Pancreas (tissue), 10 donors: ENCODE data around the gene CDC34. TPM values are rescaled to one million over a fixed set of nuclear protein-coding genes. Genes with fewer than 3 reads are reported as not detected.

Experiments
- ATAC-seq, 4 donors: fragments of 200-7000 bp; cut with Tn5 transposase; one replicate each; pipeline versions ENCODE4 v1.8.0 to v1.9.1; 2020; ENCODE audit warnings: mild to moderate bottlenecking in 4 of 4, moderate library complexity in 4 of 4
- DNase-seq, 6 donors: peaks; one replicate each; pipeline ENCODE4 v3.0.0-alpha.2; 2020
- FAIRE-seq: peaks from 2 replicates; lab custom pipeline; 2012; peaks lifted over from hg19 to GRCh38; lab: Jason Lieb, UNC
- H3K27ac ChIP-seq, 4 donors: fragments of 200-600 bp; sonication (generic); 1 replicate in 3 of 4; 2 replicates in 1 of 4; pipeline versions ENCODE4 v1.5.0 to v1.8.0; 2020
- H3K27me3 ChIP-seq, 4 donors: fragments of 200-600 bp; one replicate each; pipeline ENCODE4 v1.8.0; 2021
- H3K36me3 ChIP-seq, 3 donors: fragments of 200-600 bp; sonication (generic) in 1 of 3; one replicate each; pipeline versions ENCODE4 v1.5.0 to v1.8.0; 2020 to 2021
- H3K4me1 ChIP-seq, 3 donors: fragments of 200-600 bp; one replicate each; pipeline ENCODE4 v1.8.0; 2021
- H3K4me3 ChIP-seq, 4 donors: fragments of 200-600 bp; sonication (generic) in 2 of 4; one replicate each; pipeline versions ENCODE4 v1.5.0 to v1.8.0; 2020 to 2021
- H3K9me3 ChIP-seq, 4 donors: fragments of 200-600 bp; one replicate each; pipeline ENCODE4 v1.8.0; 2021
- CTCF ChIP-seq, 4 donors: fragments of 200-600 bp; sonication (generic) in 3 of 4; IDR thresholded peaks; one replicate each; pipeline versions ENCODE4 v1.5.0 to v1.8.0; 2021; ENCODE audit warnings: antibody characterized with exemption in 4 of 4
- WGBS, 2 donors: extraction: QIAGEN DNeasy Blood & Tissue Kit; methylation state at CpG; one replicate each; pipeline ENCODE4 v1.1.7; 2013; 5-methylcytosine and 5-hydroxymethylcytosine counted together
- intact Hi-C, 3 donors: fragments of 100-400 bp; cut with DNase I; formaldehyde crosslinking; loops; one replicate each; pipeline versions ENCODE4 v1.11.1 to v1.14.2; 2022
- polyA plus RNA-seq, 2 donors: library from polyadenylated mRNA; stranded (reverse); fragments of 200-250 nt; gene quantifications; one replicate each; pipeline ENCODE4 v1.2.3, GENCODE V29; 2013
- total RNA-seq, 6 donors: library from RNA; stranded (reverse); fragmentation: NEBNext Ultra II Directional in 4 of 6; extraction: Animal tissue kit (Norgen Biotek cat#: 25700) in 4 of 6; gene quantifications; one replicate each; pipeline versions ENCODE4 v1.2.1 to v1.2.4, GENCODE V29; 2021 to 2023
- donor health status: healthy with polysubstance abuse.
- donor health status: DM: no; HTN: no; CAD: no; lungs with moderate emphysema.
- donor health status: DM: no; HTN: no; CAD: no.
- donor health status: control.
- donor health status: control.
- donor health status: Bipolar disorder and iron deficiency.
- donor health status: DM: yes; HTN: yes; CAD: no.
- donor health status: DM: no; HTN: no; CAD: no.
- donor health status: DM: no; HTN: no; CAD: no.
- donor health status: DM: yes; HTN: yes; CAD: no.

The CDC34 gene
- total and polyA plus RNA-seq, 8 donors = 26.2 to 107 (median 45.6) TPM

GRCh38 chr19:538641-539428, 7.3 kb downstream of the CDC34 start:
- Histone ChIP-seq H3K36me3 (peaks cover 0 to 41% (median 13%) of the 10 kb centered on the region in 3 donors), H3K27ac (no peak overlapping the region), H3K4me1 (peaks cover 2 to 12% (median 8%) of the 10 kb centered on the region in 3 donors), H3K4me3 (no peak overlapping the region), H3K9me3 (no peaks in the 10 kb centered on the region), H3K27me3 (no peaks in the 10 kb centered on the region)
- DNase-seq (peak in 2 of 6 donors; percentile 35 to 70), FAIRE-seq (no peak), ATAC-seq (no peak)
- WGBS, 2 donors = 88 to 92% methylated on average over 35 to 40 of the region's 40 CpGs
- no peak for TF ChIP-seq CTCF (IDR thresholded peaks at IDR 0.05)
- intact Hi-C loops = no loop called here

- no peak for ATAC-seq
- H3K4me1 ChIP-seq = peaks cover 0 to 9% (median 8%) of the 10 kb centered on the region in 3 donors
- H3K27ac ChIP-seq = no peak overlapping the region
- 92 to 93% methylated on average over 29 to 30 of the region's 30 CpGs for WGBS, 2 donors
- H3K4me3 ChIP-seq = no peak overlapping the region
- DNase-seq = peak in 2 of 6 donors; percentile 19 to 78
- no peaks in the 10 kb centered on the region for H3K9me3 ChIP-seq
- H3K36me3 ChIP-seq = peaks cover 0 to 41% (median 13%) of the 10 kb centered on the region in 3 donors
- intact Hi-C loops = no loop called here
- H3K27me3 ChIP-seq = no peaks in the 10 kb centered on the region
- no peak for FAIRE-seq
- TF ChIP-seq CTCF (IDR thresholded peaks at IDR 0.05) = no peak
Observed at GRCh38 chr19:539429-540030, 8.0 kb downstream of the CDC34 start.

- 91 to 92% methylated on average over 51 of the region's 51 CpGs for WGBS, 2 donors
- Histone ChIP-seq H3K27ac (no peak overlapping the region), H3K4me3 (no peak overlapping the region), H3K4me1 (no peaks in the 10 kb centered on the region), H3K9me3 (no peaks in the 10 kb centered on the region), H3K27me3 (no peaks in the 10 kb centered on the region), H3K36me3 (peaks cover 0 to 40% (median 13%) of the 10 kb centered on the region in 3 donors)
- TF ChIP-seq CTCF (IDR thresholded peaks at IDR 0.05) = no peak
- ATAC-seq = no peak
- DNase-seq = peak in 2 of 6 donors; percentile 33 to 64
- intact Hi-C loops = no loop called here
- FAIRE-seq = no peak
Observed at GRCh38 chr19:540867-541637, 9.5 kb downstream of the CDC34 start.

GRCh38 chr19:541699-542098, 10.1 kb downstream of the CDC34 start:
- Histone ChIP-seq H3K27ac (no peak overlapping the region), H3K9me3 (no peaks in the 10 kb centered on the region), H3K4me1 (no peaks in the 10 kb centered on the region), H3K27me3 (no peaks in the 10 kb centered on the region), H3K4me3 (no peak overlapping the region), H3K36me3 (peaks cover 0 to 34% (median 8%) of the 10 kb centered on the region in 3 donors)
- ATAC-seq = no peak
- DNase-seq = peak in 2 of 6 donors; percentile 27 to 70
- no peak for FAIRE-seq
- no peak for TF ChIP-seq CTCF (IDR thresholded peaks at IDR 0.05)
- intact Hi-C loops = no loop called here
- WGBS, 2 donors = 92 to 94% methylated on average over 25 to 26 of the region's 26 CpGs
